HG02678 (cell line): Measurements from ENCODE around the gene OAS2.
A peak's percentile ranks its signal among the peaks of the same experiment; 100 is the strongest.

ENCODE experiments used
- ATAC-seq: cut with Tn5 transposase; IDR thresholded peaks from one replicate; pipeline ENCODE4 v1.9.1; 2021; ENCODE audit warnings: mild to moderate bottlenecking, moderate library complexity; ENCODE audit not compliant: unreplicated experiment

The OAS2 gene

GRCh38 chr12:112978163-112979040 is at the start of gene OAS2:
Gene OAS2, plus strand, starts transcription at chr12:112978519. Its CDS starts 90 bp downstream, at chr12:112978609.
- ATAC-seq, result peak; percentile 90

DNA sequence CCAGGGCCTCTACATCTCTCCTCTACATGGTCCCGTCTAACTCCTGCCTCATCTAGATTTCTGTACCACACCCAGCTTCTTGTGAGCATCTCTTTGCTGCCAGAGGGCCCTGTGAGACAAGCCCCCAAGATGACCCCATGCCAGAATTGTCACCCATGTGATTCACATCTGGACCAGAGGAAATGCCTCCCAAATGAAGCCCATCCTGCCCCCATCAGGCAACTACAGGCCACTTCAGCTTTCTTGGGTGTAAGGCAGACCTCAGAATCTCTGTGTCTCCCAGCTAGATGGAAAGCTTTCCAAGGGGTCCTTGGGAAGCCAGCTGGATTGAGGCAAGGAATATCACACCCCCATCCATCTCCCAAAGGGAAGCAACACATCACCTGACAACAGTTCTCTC is 49.3 kb upstream of the OAS2 start:
- ATAC-seq, result no peak

- ATAC-seq, result no peak
Measured at GRCh38 chr12:112929715-112930114, 48.6 kb upstream of the OAS2 start.

- ATAC-seq, result no peak
Measured at GRCh38 chr12:112930350-112930749, 48.0 kb upstream of the OAS2 start.

GRCh38 chr12:112932485-112933128 is 45.7 kb upstream of the OAS2 start:
- ATAC-seq, result no peak

DNA sequence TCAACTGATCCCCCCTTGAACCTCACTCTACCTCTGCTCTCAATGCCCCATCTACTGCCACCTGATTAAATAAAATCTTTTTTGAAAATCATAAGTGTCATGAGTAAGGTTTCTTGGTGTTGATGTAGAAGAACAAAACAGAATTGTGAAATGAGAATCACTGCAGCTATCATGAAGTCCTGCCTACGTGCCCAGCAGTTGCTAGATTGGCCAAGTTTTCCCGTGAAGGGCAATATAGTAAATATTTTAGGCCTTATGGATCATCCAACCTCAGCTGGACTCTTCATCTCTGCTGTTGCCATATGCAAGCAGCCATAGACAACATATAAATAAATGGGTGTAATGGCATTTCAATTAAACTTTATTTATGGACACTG is 45.2 kb upstream of the OAS2 start:
- ATAC-seq, result no peak

DNA sequence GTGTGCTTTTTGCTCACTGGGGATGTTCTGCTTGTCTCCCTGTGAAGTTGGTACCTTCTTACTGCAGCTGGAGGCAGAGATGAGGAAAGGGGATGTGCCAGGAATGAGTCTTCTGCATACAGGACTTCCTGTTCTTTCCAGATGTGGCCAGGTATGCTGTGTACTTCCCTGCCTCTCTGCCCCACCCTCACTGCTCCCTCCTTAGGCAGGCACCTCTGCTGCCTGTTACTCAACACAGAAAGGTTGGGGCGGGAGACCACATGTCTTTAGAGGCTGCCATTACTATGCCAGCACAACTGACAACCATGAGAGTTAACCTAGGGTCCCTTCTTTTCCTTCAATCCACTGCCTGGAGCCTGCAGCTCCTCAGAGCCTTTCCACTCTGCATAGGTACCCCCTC is 42.1 kb upstream of the OAS2 start:
- ATAC-seq, result no peak

GRCh38 chr12:112936927-112937326 is 41.4 kb upstream of the OAS2 start:
- ATAC-seq, result no peak

- ATAC-seq, result peak; percentile 39
Measured at GRCh38 chr12:112937741-112938719, 40.3 kb upstream of the OAS2 start, which contains the start of gene OAS3. Gene OAS3, plus strand, starts transcription at chr12:112938474. Its CDS starts 57 bp downstream, at chr12:112938531.

GRCh38 chr12:112938751-112939150 is 39.6 kb upstream of the OAS2 start:
- no peak for ATAC-seq

- peak; percentile 62 for ATAC-seq
Measured at GRCh38 chr12:112939761-112940381, 38.4 kb upstream of the OAS2 start.

DNA sequence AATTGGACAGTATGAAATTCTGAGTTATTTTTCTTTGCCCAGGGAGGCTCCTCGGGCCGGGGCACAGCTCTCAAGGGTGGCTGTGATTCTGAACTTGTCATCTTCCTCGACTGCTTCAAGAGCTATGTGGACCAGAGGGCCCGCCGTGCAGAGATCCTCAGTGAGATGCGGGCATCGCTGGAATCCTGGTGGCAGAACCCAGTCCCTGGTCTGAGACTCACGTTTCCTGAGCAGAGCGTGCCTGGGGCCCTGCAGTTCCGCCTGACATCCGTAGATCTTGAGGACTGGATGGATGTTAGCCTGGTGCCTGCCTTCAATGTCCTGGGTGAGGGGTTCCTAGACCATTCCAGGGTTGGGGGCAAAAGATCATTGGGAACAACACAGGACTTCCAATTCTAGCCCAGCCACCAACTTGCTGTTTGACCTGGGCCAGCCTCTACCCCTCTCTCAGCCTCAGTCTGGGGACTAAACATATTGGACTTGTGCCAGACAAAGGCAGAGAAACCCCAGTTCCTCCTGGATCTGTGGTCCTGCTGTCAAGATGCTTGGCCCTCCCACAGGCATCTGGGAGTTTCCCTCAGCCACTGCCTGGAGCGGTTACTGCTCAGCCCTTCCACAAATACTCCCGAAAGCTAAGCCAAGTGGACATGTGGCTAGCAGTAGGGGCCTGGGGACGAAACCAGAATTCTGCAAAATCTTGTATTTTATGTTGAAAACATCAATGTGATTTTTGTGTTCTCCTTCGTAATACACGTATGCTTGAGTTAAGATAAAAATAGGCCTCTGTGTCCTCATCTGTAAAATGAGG is 36.6 kb upstream of the OAS2 start:
- no peak for ATAC-seq

DNA sequence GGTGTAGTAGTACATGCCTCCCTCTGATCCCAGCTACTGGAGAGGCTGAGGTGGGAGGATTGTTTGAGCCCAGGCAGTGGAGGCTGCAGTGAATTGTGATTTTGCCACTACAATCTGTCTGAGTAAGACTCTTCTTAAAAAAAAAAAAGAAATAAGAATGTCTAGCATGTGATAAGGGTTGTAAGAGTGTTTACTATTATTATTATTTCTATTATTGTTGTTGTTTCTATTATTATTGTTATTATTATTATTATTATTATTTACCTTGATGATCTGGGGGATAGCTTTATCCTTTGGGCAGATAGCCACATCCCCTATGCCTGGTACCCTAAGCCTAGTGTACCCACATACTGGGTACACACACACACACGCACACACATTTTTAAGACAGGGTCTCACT is 35.7 kb upstream of the OAS2 start:
- ATAC-seq, result no peak

DNA sequence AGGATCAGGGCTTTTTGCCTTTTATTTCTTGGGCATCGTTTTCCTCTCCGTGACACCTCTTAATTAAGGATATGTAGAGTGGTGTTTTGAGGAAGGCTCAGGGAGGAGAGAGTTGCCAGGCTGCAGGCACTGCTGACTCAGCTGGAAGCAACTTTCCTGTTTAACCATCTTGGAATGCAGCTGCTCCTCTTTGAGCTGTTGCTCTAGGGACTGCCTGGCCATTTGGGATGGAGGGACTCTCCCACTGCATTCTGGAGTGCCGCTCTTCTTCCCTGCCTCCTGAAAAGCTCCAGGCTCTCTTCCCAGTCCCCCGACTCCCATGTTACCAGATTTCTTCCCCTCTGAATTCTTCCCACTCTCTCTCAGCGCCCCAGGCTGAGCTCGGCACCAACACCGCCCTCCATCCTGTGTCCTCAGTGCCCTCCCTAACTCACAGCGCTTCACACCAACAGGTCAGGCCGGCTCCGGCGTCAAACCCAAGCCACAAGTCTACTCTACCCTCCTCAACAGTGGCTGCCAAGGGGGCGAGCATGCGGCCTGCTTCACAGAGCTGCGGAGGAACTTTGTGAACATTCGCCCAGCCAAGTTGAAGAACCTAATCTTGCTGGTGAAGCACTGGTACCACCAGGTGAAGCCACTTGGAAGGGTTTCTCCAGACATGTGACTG is 34.2 kb upstream of the OAS2 start:
- no peak for ATAC-seq

- no peak for ATAC-seq
Measured at GRCh38 chr12:112945515-112945914, 32.8 kb upstream of the OAS2 start.

- ATAC-seq, result no peak
Measured at GRCh38 chr12:112946236-112947000, 31.9 kb upstream of the OAS2 start.

DNA sequence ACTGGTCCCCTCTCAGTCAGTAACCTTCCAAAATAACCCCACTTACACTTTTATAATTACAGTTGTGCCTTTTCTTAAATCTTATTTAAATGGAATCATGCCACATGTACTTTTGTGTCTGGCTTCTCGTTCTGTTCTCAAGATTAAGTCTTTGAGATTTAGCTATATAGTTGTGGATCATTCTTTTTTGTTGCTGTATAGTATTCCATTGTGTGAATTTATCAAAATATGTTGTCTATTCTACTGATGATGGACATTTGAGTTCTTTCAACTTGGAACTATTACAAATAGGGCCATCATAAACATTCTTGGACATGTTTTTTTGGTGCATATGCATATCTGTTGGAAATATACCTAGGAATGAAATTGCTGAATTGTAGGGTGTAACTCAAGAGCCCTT is 31.0 kb upstream of the OAS2 start:
- ATAC-seq, result no peak

DNA sequence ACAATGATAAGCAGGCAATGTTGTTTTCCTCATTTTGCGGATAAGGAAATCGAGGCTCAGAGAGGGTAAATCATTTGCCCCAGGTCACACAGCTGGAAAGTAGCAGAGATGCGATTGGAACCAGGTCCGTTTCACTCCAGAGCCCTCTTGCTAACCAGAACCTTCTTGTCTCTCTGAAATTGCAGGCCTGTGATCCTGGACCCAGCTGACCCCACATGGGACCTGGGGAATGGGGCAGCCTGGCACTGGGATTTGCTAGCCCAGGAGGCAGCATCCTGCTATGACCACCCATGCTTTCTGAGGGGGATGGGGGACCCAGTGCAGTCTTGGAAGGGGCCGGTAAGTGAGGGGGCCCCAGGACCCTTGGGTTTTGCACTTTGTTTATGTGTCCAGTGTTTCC is 30.6 kb upstream of the OAS2 start:
- no peak for ATAC-seq

GRCh38 chr12:112948806-112949205 is 29.5 kb upstream of the OAS2 start:
- no peak for ATAC-seq
